Astrocyte of the spinal cord (primary cell): ENCODE data around the gene WNT5A.

ENCODE experiments used
- DNase-seq: peaks from one replicate; pipeline ENCODE4 v3.0.0; 2011; ENCODE audit warnings: low read depth, low spot score
- H3K4me3 ChIP-seq: 2 replicates; pipeline ENCODE4 v1.5.1; 2011; ENCODE audit warnings: low read depth, mild to moderate bottlenecking, low read length, moderate library complexity
- CTCF ChIP-seq: IDR thresholded peaks from 2 replicates; pipeline ENCODE4 v1.5.1; 2012; ENCODE audit warnings: low read depth, mild to moderate bottlenecking, low read length, inconsistent platforms
- in situ Hi-C: cut with HindIII; loops from 2 replicates; pipeline ENCODE4 v1.10.0; 2017; ENCODE audit warnings: low sequenced_read_pairs

The WNT5A gene

GRCh38 chr3:55417211-55417610 lies 69.9 kb downstream of the WNT5A start:
- H3K4me3 ChIP-seq, result no peak overlapping the region
- no peak for TF ChIP-seq CTCF
- in situ Hi-C loops, result no loop called here
- no peak for DNase-seq

GRCh38 chr3:55416331-55416821 lies 70.7 kb downstream of the WNT5A start:
- H3K4me3 ChIP-seq, result no peak overlapping the region
- no peak for TF ChIP-seq CTCF
- DNase-seq, result peak; percentile 85
- in situ Hi-C loops, result no loop called here
